HUES6 (cell line): Measurements from ENCODE around the gene AFAP1L1.

ENCODE experiments used
- H3K27ac ChIP-seq: 2 replicates; pipeline ENCODE4 v1.7.0; 2013; ENCODE audit warnings: low read depth, mild to moderate bottlenecking, low read length, inconsistent platforms
- H3K27me3 ChIP-seq: 2 replicates; pipeline ENCODE4 v1.6.1; 2013; ENCODE audit warnings: low read length; ENCODE audit not compliant: control insufficient read depth, insufficient read depth
- H3K36me3 ChIP-seq: 2 replicates; pipeline ENCODE4 v1.6.1; 2013; ENCODE audit warnings: low read length; ENCODE audit not compliant: control insufficient read depth, insufficient read depth
- H3K4me1 ChIP-seq: 2 replicates; pipeline ENCODE4 v1.6.1; 2013; ENCODE audit warnings: low read length; ENCODE audit not compliant: control insufficient read depth, insufficient read depth
- H3K4me3 ChIP-seq: 2 replicates; pipeline ENCODE4 v1.5.1; 2013; ENCODE audit warnings: low read depth, low read length
- H3K9ac ChIP-seq: one replicate; pipeline ENCODE4 v1.6.1; 2013; ENCODE audit warnings: mild to moderate bottlenecking, low read length
- H3K9me3 ChIP-seq: 2 replicates; pipeline ENCODE4 v1.6.1; 2013; ENCODE audit warnings: low read depth, low read length; ENCODE audit not compliant: control insufficient read depth, insufficient read depth

The AFAP1L1 gene

GRCh38 chr5:149319174-149319573 lies 47.5 kb downstream of the AFAP1L1 start:
- no peaks in the 10 kb centered on the region for H3K9me3 ChIP-seq
- H3K4me3 ChIP-seq: no peak overlapping the region
- H3K27me3 ChIP-seq: no peaks in the 10 kb centered on the region
- H3K36me3 ChIP-seq: no peaks in the 10 kb centered on the region
- H3K9ac ChIP-seq: no peak overlapping the region
- no peak overlapping the region for H3K27ac ChIP-seq
- peaks cover 20% of the 10 kb centered on the region for H3K4me1 ChIP-seq

- Histone ChIP-seq H3K27ac (no peak overlapping the region), H3K36me3 (no peaks in the 10 kb centered on the region)
Measured at GRCh38 chr5:149320791-149321330, 49.2 kb downstream of the AFAP1L1 start.

DNA sequence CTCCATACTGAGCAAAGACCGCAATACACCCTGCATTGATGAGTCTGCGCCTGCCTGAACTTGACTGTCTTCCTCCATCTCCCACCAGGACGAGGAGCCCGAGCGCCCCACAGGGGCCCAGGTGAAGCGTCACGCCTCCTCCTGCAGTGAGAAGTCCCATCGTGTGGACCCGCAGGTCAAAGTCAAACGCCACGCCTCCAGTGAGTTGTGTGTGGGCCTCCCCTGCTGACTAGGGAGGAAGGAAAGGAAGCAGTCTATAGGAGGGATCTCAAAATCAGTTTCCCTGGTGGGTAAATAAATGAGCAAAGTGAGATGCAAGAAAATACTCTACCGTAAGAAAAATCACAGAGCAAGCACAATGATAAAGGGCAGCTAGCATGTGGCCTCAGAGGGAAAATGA lies 50.9 kb downstream of the AFAP1L1 start:
- Histone ChIP-seq H3K9me3 (no peaks in the 10 kb centered on the region), H3K27me3 (no peaks in the 10 kb centered on the region), H3K4me1 (peaks cover 16% of the 10 kb centered on the region), H3K9ac (no peak overlapping the region), H3K27ac (no peak overlapping the region), H3K36me3 (no peaks in the 10 kb centered on the region), H3K4me3 (no peak overlapping the region)

More at GRCh38 chr5:149320791-149321330, 49.2 kb downstream of the AFAP1L1 start:
- no peaks in the 10 kb centered on the region for H3K9me3 ChIP-seq
- H3K4me1 ChIP-seq: peaks cover 20% of the 10 kb centered on the region
- no peak overlapping the region for H3K4me3 ChIP-seq
- no peaks in the 10 kb centered on the region for H3K27me3 ChIP-seq
- H3K9ac ChIP-seq: no peak overlapping the region

DNA sequence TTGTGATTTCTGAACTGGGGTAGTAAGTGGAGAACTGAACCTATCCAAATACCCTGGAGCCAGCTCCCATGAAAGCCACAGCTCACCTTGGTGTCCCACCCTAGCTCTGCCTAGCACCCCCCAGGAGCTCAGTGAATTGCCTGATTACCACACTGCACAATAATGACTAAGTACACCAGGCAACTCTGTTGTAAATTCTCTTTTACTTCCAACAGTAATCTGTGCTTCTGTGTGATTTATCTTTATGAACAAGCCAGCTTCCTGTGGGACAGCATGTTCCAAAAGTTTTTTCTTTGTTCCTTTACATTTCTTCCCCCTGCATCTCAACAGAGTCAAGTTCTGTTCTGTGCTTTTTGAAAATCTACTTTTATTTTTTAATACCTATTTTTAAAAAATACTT lies 51.6 kb downstream of the AFAP1L1 start:
- H3K9ac ChIP-seq: no peak overlapping the region

GRCh38 chr5:149323621-149324205 lies 52.1 kb downstream of the AFAP1L1 start:
- H3K4me3 ChIP-seq: no peak overlapping the region
- H3K9me3 ChIP-seq: no peaks in the 10 kb centered on the region
- no peak overlapping the region for H3K27ac ChIP-seq
- no peaks in the 10 kb centered on the region for H3K27me3 ChIP-seq
- peaks cover 14% of the 10 kb centered on the region; the same call in 1 of the 2 replicates for H3K4me1 ChIP-seq
- no peaks in the 10 kb centered on the region for H3K36me3 ChIP-seq
- H3K9ac ChIP-seq: no peak overlapping the region

More for the DNA sequence above, 51.6 kb downstream of the AFAP1L1 start:
- Histone ChIP-seq H3K36me3 (no peaks in the 10 kb centered on the region), H3K4me3 (no peak overlapping the region), H3K27ac (no peak overlapping the region), H3K27me3 (no peaks in the 10 kb centered on the region), H3K4me1 (peaks cover 14% of the 10 kb centered on the region; the same call in 1 of the 2 replicates), H3K9me3 (no peaks in the 10 kb centered on the region)

GRCh38 chr5:149324641-149325040 lies 53.0 kb downstream of the AFAP1L1 start:
- Histone ChIP-seq H3K9me3 (no peaks in the 10 kb centered on the region), H3K4me1 (peaks cover 14% of the 10 kb centered on the region; the same call in 1 of the 2 replicates), H3K27me3 (no peaks in the 10 kb centered on the region), H3K27ac (no peak overlapping the region), H3K4me3 (no peak overlapping the region), H3K9ac (no peak overlapping the region), H3K36me3 (no peaks in the 10 kb centered on the region)

DNA sequence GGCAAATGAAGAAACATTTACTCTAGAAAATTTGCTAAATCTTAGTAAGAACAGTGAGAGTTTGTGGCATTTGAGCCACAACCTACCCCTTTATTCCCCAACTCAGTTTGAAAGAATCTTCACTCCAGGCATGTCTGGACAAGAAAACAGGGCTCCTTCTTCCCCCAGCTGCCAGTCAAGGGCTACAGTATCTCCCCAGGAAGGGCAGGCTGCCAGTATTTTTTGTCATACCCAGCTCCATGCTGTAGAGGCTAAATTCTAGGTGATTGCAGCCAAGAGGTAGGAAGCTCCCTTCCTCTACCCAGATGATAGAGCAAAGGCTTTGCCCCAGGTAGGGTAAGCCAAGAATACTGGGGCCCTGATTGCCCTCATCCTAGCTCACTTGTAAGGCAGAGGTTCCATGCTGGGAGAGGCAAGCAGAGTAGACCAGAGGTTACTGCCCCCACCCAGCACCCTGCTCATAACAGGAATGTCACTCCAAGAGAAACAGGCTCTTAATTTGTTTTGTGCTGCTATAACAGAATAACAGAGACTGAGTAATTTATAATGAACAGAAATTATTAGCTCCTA lies 53.6 kb downstream of the AFAP1L1 start:
- Histone ChIP-seq H3K27me3 (no peaks in the 10 kb centered on the region), H3K9ac (no peak overlapping the region), H3K9me3 (no peaks in the 10 kb centered on the region), H3K4me3 (no peak overlapping the region), H3K4me1 (peaks cover 14% of the 10 kb centered on the region; the same call in 1 of the 2 replicates), H3K36me3 (no peaks in the 10 kb centered on the region), H3K27ac (no peak overlapping the region)

DNA sequence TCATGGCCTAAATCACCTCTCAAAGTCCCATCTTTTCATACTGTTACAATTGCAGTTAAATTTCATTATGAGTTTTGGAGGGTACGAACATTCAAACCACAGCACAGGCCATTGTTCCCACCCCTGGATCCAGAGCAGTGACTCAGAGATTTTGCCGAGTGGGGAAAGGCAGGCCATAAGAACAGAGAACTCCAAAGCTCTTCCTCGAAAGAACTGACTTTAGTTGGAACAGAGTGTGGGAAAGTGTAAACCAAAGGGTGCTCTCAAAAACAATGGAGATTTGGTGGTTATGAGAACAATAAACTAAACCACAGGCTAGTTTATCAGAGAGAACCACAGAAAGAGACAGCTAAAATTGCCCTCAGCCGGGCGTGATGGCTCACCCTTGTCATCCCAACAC lies 54.2 kb downstream of the AFAP1L1 start:
- H3K27me3 ChIP-seq: no peaks in the 10 kb centered on the region
- H3K27ac ChIP-seq: no peak overlapping the region

DNA sequence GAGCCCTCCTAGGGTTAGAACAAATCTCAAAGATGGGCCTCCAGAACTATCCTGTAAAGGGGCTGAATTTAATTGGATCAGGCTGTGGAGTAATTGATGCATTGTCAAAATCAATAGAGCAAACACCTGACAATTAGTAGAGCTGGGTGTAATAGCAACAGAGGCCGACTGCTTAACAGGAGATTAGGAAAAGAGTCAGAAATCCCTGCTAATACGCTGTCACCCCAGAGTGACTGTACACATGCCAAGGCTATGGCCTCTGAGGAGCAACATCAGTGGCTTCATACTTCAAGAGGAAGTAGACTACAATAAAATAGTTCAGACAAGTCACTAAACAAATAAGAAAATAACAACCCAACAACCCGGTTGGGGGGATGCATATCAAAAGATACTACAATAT lies 55.0 kb downstream of the AFAP1L1 start:
- Histone ChIP-seq H3K27ac (no peak overlapping the region), H3K9me3 (no peaks in the 10 kb centered on the region), H3K36me3 (no peaks in the 10 kb centered on the region), H3K27me3 (no peaks in the 10 kb centered on the region), H3K9ac (no peak overlapping the region), H3K4me3 (no peak overlapping the region), H3K4me1 (peaks cover 4% of the 10 kb centered on the region; the same call in 1 of the 2 replicates)

More for the DNA sequence above, 54.2 kb downstream of the AFAP1L1 start:
- H3K4me1 ChIP-seq: peaks cover 9% of the 10 kb centered on the region; the same call in 1 of the 2 replicates
- H3K9me3 ChIP-seq: no peaks in the 10 kb centered on the region
- H3K4me3 ChIP-seq: no peak overlapping the region
- H3K36me3 ChIP-seq: no peaks in the 10 kb centered on the region
- H3K9ac ChIP-seq: no peak overlapping the region

DNA sequence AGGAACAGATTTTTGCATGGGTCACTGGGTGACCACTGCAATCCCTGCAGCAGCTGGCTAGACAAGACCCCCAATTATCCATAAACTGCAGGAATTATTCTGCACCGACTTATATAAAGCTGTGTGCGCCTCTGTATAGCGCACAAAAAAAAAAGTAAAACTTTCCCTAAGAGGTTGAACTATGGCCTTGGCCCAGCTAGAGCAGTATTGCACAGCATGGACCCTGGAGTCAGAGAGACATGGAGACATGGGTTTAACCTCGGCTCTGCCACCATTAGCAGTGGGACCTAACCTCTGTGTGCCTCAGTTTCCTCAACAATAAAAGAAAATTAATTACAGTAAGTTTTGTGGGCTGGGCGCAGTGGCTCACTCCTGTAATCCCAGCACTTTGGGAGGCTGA lies 56.5 kb downstream of the AFAP1L1 start:
- H3K9me3 ChIP-seq: no peaks in the 10 kb centered on the region
- no peaks in the 10 kb centered on the region for H3K27me3 ChIP-seq
- no peaks in the 10 kb centered on the region for H3K4me1 ChIP-seq
- no peaks in the 10 kb centered on the region for H3K36me3 ChIP-seq
- H3K27ac ChIP-seq: no peak overlapping the region
- no peak overlapping the region for H3K4me3 ChIP-seq
- H3K9ac ChIP-seq: no peak overlapping the region

- Histone ChIP-seq H3K9me3 (no peaks in the 10 kb centered on the region), H3K4me3 (no peak overlapping the region), H3K36me3 (no peaks in the 10 kb centered on the region), H3K9ac (no peak overlapping the region), H3K27ac (no peak overlapping the region), H3K4me1 (no peaks in the 10 kb centered on the region), H3K27me3 (no peaks in the 10 kb centered on the region)
Measured at GRCh38 chr5:149333711-149334443, 62.2 kb downstream of the AFAP1L1 start.
